HUDEP-2 (cell line): ENCODE results near the gene FAM20A.
"Not testable (repeated sequence)": the region's sequence is repeated elsewhere in the genome, so short reads cannot be mapped to it uniquely, and the experiment has no call there.

Experiments
- DNase-seq, 76 experiments: peaks; one replicate each; lab custom pipeline; 2025; ENCODE audit not compliant: unreplicated experiment in 76 of 76; lab: John Stamatoyannopoulos, UW

Gene FAM20A

DNA sequence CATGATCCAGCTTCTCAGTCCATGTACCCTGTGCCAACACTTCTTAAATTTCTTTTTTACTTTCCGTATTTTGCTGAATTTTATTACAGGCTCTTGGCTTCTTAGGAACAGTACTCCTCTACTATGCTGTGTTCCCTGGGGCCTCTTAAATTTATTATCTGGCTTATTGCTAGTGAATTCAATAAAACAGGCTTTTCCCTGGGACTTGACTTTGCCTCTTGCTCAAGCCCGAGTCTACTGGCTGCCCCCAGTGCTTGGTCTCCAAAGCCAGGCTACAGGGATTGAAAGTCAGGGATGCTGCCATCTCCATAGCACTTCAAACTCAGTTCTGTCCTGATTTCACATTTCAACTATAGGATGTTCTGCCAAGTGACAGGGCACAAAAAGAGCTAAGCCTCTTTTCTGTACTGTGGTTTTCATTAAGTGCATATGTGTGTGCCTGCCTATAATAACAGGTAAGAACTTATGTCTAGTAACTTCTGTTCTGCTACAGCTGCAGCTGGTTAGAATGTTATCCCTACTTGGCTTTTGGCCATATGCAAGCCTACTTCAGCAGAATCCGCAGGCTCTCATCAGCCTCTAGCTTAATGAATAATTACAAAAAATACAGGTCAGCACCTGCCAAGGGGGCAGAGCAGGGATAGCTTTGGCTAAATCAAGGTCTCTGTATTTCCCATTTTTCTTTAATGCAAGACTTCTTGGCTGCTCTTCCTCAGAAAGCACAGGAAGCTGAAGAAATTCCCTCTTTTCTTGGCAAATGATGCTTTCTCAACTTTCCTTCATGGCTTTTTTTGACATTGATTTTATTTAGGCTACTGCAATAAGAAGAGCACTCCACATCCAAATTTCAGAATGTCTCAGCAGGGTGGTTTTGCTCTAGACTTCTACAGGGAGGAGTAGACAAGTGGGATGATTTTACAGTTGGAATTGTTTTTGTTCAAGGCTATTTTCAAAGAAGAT is 8.2 kb downstream of the FAM20A start:
- DNase-seq = no peak

DNA sequence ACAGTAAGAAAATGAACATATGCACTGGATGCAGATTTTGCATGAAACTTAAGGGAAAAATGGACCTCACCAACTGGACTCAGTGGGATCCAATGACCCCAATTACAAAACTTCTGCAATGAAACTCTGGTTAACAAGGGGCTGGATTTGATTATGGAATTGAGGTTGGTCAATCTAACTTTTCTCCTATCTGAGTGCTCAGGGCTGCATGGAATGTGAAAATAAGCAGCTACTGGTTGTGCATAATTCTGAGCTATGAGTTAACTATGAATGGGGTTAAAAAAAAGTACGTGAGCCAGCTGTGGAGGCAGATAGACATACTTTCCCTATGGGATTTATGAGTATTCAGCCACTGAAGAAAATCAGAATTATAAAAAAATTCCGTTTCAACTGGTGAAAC is 9.2 kb downstream of the FAM20A start:
- no peak for DNase-seq

DNA sequence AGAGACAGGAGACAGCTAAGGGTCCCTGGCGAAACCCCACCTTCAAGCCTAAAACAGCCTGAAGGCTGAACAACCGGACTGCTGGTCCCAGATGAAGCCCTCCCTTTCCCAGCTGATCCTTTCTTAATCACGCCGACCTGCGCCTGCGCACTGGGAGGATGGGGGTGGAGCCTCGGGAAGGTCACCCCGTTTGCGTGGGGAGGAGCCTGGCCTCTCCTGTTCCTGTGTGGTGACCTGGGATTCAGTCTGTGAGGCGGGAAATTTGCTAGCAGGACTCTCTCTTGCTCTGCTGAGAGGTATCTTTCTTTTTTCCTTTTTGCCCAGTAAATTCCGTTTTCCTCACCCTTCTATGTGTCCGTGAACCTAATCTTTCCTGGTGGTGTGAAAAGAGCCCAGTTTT is 9.6 kb downstream of the FAM20A start:
- no peak for DNase-seq

DNA sequence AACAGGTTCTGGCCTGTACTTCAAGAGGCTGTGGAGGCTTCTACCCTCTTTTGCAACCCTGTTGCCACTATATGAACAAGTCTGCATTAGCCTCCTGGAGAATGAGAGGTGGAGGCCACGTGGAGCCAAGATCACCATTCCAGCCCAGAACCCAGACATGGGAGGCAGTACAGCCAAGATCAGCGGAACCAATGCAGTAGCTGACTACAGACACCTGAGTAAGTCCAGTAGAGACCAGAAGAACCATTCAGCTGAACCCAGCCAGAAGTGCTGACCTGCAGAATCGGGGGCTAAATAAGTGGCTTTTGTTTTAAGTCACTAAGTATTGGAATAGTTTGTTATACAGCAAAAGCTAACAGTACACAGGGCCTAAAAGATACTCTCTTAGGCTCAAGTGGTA is 12.1 kb downstream of the FAM20A start:
- DNase-seq = no peak

DNA sequence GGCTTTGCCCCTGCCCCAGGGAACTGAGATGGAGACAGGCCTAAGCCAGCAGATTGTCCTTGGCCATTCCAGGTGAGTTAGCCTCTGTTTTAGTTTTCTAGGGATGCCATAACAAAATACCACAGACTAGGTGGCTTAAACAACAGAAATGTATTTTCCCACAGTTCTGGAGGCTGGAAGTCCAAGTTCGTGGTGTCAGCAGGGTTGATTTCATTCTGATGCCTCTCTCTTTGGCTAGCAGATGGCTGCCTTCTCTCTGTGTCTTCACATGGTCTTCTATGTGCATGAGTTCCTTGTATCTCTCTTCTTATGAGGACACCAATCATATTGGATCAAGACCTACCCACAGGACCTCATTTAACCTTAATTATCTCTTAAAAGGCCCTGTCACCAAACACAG is 12.8 kb downstream of the FAM20A start:
- DNase-seq = no peak

DNA sequence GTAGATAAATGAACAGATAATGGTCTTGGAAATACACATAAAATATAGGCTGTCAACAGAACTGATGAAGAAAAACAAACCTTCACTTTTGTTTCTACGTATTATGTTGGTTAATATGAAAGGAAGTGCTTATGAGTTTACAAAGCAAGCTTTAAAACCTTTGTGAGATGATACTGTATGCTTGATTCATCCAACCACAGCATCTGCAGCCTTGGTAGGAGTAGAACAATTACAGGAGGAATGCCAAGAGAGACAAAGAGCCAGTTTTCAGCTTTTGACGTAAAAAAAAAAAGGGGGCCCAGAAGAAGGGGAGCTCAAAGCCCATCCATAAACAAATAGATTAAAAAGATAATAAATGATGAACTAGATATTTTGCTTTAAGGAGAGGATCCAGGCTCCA is 13.3 kb downstream of the FAM20A start:
- DNase-seq = no peak

DNA sequence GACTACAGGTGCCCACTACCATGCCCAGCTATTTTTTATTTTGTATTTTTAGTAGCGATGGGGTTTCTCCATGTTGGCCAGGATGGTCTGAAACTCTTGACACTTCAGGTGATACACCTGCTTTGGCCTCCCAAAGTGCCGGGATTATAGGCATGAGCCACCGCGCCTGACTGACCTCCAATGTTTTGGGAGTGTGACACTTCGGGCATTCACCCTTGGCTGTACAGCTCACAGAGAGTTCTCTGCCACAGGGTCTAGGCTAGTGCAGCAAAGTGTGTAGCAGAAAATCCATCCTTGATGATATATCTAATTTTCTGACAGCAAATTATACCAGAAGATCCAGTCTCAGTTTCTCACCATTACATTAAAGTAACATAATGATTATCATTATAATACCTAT is 14.1 kb downstream of the FAM20A start:
- DNase-seq = no peak

DNA sequence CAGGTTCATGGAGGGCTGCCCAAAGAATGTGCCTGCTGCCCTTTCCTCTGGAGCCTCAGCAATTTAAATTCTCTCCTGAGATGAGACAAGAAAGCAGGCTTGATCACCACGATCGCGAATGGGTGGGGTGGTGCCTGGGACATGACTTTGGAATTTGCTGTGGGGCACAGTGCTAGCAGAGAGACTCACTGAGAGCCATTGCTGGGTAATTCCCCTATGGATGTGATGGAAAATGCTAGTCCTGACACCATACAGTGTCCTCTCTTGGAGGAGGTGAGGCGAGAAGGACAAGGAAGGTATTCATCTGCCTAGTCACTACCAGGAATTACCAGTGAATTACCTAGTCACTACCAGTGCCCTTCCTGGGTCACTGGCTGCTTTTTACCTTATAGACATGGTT is 15.5 kb downstream of the FAM20A start:
- no peak for DNase-seq

DNA sequence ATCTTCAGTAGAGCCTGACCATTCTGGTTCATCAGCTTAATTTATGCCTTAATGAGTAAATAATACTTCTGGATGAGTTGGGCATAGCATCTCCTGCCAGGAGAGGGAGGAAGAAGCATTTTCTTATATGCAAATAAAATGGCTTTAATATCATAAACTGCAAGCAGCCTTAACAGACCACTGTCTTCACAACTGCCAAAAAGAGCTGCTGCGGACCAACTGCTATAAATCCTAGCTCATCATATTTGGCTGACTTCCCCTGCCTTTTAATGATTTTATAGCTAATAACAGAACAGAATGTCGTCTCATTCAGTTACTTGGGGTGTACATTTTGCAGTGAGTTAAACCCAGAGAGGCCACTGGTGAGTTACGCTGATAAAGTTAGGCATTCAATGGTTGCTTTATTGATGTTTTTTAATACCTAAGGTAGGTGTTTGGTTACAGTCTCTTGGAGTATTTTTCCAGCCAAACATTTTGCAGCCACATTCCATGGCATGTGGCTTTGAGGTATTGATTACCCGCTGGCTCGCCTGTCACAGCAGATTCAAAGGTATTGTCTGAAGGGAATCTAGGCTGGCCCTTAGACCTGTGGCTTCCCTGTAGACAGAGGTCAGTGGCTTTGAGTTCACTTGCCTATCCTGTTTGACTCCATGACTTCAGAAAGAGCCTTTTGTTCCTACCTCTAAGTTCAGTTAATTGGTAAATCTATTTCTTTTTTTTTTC is 16.4 kb downstream of the FAM20A start:
- no peak for DNase-seq

DNA sequence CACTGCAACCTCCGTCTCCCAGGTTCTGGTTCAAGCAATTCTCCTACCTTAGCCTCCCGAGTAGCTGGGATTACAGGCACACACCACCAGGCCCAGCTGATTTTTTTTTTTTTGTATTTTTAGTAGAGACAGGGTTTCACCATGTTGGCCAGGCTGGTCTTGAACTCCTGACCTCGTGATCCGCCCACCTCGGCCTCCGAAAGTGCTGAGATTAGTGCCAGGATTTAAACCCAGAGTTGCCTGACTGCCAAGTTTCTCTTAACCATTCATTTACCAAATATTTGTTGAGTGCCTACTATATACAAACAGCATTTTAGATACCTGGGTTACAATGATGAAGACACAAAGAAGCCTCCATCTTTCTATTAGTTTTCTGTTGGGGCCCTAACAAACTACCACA is 18.3 kb downstream of the FAM20A start:
- not testable (repeated sequence) for DNase-seq

DNA sequence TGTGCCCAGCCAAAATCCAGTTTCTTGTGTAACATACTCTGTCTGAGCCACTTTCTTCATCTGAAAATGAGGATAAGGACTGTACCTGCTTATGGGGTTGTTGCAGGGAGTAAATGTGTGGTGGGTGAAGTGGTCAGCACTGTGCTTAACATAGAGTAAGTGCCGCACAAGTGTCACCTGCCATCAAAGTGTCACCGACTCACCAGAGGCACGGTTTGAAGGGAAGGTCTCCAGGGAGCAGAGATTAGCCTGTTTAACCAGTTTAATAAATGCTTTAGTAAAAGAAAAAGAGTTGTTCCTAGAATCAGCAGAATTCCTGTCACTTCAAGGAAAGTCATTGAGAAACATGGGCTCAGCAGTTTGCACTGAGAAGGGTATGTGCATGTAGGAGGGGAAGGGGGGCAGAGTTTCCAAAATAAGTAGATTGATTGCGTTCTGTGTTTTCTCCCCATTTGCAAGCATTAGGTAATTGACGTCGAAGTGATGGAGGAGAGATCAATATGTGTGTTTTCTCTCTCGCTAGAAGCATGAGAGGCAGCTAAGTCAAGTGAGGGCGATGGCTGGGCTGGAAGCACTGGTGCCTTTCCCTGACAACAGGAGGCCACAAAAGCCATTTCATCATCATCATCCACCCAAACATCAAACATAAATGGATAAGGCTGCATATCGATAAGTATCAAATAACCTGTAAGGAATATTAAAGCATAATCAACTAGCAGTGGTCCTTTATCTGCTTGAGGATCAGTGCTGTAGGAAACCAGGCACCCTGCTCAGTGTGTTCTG is 19.1 kb downstream of the FAM20A start:
- no peak for DNase-seq

DNA sequence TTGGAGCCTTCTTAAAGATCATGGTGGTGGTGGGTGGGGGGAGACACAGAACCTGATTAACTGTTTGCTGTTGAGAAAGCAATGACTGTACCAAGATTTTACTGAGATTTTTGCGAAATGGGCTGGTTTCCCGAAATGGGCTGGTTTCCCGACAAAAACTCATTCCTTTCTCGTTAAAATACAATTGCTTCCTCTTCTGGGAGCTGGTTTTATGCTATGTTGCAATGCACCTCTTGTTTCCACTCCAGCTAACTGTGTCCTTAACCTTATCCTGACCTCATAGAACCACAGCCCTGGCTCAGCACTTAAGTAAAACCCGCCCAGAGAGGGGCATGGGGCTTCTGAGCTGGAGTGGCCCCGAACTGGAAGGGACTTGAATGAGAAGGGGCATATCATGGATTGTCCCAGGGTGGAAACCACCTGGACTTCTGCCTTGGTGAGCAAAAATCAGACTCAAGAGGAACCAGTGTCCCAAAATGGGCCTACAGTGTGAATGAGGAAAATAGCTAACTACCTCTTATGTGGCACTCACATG is 20.9 kb downstream of the FAM20A start:
- no peak for DNase-seq

DNA sequence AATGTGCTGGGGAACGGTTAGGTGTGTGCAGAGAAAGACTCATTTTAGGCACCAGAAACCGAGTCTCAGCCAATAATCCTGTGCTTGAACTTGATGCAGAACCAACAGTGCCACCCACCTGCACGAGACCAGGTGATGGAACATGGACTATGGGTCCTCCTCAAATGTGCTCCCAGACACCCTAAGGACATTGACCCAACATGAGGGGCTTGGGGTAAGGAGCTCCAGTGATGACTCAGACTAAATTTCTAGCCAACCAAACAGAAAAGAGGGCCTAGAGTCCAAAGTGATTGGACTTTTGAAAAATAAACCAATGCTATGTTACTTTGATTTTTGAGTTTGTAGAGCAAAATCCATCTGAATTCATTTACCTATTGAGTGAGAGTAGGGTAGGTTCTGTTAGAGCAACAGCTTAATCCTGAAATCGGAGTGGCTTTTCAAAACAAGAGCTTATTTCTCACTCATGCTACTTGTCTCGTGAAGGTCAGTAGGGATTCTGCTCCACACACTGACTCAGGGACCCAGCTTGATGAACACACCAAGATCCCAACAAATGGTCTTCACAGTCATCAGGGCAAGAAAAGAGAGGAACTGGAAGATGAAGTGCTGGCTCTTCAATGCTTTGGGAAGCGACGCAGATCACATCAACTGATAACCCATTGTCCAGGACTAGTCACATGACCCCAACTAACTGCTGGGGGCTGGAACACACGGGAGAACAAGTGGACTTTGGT is 21.8 kb downstream of the FAM20A start:
- no peak for DNase-seq

DNA sequence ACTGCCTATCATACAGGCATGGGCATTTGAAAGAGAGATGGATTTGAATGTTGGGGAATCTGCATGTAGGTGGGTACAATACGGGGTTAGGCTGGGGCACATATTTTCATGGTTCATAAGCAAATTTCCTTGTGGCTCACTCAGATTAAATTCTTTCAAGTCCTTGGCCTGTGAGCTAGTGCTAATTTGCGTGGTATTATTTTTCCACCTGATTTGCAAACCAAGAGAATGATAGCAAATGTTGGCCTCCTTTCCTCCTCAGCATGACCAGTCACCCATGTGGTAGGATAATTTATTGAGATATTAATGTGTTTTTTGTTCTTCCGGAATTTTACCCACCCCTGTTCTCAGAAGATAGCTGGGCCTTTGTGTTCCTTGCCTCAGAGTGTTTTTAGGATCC is 22.9 kb downstream of the FAM20A start:
- DNase-seq = no peak

DNA sequence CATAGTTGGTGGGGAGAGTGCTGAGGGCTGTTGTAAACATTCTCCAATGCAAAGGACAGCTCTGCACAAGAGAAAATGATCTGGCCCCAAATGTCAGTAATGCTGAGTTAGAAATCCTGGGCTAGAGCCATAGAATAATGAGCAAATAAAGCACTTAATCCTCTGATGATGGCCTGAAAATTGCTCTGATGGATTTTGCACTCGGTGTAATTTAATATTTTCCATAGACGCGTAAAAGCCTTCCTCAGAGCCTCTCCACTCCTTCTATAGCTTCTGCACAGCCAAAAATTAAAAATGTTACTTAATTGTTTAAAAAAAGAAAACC is 23.7 kb downstream of the FAM20A start:
- no peak for DNase-seq

DNA sequence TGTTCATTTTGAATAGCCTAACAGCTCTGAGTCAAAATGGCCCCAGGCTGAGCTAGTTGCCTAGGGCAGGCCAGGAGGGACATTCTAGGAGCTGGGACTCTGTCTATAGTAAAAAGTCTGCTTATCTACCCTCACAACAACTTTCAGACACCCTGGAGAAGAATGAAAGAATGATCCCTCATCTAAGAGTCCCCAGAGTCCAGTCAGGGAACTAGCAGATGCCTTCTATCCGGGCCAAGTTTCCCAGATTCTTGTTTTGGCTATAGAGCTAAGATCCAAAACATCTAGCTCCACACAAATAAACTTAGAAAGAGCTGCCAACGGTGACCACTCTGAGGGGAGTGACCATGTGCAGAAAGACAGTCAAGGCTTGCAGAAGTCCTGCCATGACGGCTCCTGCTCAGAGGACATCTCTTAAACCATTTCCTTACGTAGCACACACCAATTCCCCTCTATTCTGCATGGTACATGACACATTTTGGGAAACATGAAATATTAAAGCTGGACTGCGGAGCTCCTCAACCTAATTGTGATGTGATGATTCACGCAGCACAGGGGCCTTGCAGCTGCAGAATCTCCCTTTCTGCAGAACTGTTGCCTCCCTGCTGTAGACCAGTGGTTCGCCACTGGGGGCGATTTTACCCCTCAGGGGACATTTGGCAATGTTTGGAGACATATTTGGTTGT is 24.2 kb downstream of the FAM20A start:
- peak in 1 of 76 experiments; percentile 2 for DNase-seq

DNA sequence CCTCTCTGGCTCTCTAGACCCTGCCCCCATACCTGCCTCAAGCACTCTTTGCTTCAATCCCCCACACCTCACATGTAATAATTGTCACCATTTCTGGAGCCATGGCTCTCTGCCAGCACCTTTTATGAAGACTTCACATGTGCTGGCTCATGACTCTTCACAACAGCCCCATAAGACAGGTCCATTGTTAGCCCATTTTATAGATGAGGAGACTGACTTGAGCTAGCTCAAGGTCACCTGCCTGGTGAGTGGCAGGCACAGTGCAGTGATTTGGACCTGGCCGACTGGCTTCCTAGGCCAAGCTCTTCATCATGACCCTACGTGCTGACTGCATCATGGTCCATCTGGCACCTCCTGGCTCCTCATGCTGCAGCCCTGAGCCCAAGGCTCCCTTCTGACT is 25.0 kb downstream of the FAM20A start:
- no peak for DNase-seq

DNA sequence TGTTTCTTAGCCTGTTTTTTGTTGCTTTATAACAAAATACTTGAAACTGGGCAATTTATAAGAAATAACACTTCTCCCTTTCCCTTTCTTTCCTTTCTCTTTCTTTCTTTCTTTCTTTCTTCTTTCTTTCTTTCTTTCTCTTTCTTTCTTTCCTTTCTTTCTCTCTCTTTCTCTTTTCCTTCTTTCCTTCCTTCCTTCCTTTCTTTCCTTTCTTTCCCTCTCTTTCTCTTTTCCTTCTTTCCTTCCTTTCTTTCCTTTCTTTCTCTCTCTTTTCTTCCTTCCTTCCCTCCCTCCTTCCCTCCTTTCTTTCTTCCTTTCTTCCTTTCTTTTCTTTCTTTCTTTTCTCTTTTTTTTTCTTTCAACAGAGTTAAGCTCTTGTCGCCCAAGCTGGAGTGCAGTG is 27.8 kb downstream of the FAM20A start:
- DNase-seq = no peak

DNA sequence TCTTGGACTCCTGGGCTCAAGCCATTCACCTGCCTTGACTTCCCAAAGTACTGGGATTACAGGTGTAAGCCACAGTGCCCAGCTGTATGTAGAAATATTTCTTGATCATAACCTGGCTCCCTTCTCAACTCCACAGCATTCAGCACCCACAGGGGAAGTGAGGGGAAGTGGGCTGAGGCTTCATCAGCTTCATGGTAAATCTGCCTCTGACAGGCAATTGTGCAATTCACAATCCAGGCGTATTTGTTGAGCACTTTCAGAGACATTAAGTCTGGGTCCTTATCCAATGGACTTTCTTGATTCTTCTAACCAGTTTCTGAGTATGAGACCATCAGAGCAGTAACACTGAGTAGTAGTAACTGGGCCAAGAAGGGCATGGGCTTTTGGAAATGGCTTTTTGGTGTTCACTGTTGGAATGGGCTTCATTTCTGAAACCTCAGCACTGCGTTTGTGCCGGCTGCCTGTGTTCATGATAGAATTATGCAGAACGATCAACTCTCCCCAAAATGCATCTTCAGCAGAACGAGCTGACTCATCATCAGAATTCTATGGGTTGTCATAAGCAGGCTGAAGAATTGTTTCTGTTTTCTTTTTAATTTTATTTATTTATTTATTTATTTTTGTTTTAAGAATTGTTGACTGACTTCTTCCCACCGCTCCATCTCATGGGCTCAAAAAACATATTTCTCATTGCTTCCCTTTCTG is 28.9 kb downstream of the FAM20A start:
- no peak for DNase-seq
